ENCODE data around the gene TMEM59.

- TF ChIP-seq POLR2A (IDR thresholded peaks at IDR 0.05): no peak
- no peak for TF ChIP-seq POLR2AphosphoS5 (IDR thresholded peaks at IDR 0.05)
- no peak for TF ChIP-seq CTCF (IDR thresholded peaks at IDR 0.05)
- TF ChIP-seq EP300 (IDR thresholded peaks at IDR 0.05): no peak
These were observed 24.4 kb downstream of the TMEM59 start for GRCh38 chr1:54028306-54029251.

Measured in stomach (tissue), 4 donors.